Activated CD4-positive, alpha-beta T cell treated with anti-CD3 and anti-CD28 coated beads, Interleukin-2, Interleukin-4, amounts not matched to agents 100 ng/mL and 50 ng/mL, durations not matched to agents 16 hours and 8 hours (primary cell): ENCODE measurements around the gene SLC35F3.

Experiments used
- DNase-seq: peaks from one replicate; pipeline ENCODE4 v3.0.0-alpha.2; 2020; ENCODE audit warnings: low spot score

SLC35F3 gene

GRCh38 chr1:234369033-234369430 lies 464.6 kb downstream of the SLC35F3 start:
- DNase-seq: no peak

GRCh38 chr1:234369784-234370183 lies 465.3 kb downstream of the SLC35F3 start:
- DNase-seq: peak; percentile 36

GRCh38 chr1:234371414-234371813 lies 466.9 kb downstream of the SLC35F3 start:
- DNase-seq: no peak

- no peak for DNase-seq
Observed at GRCh38 chr1:234372011-234372757, 467.7 kb downstream of the SLC35F3 start.

GRCh38 chr1:234373064-234373958 lies 468.8 kb downstream of the SLC35F3 start, which contains the start of gene COA6:
COA6 (plus strand) TSS chr1:234373456; CDS start chr1:234373467, 11 bp downstream.
- DNase-seq: peak; percentile 93

- no peak for DNase-seq
Observed at GRCh38 chr1:234373959-234374254, 469.4 kb downstream of the SLC35F3 start.
